K562 (cell line): Measurements from ENCODE around the gene YARS1.

Experiments used
- BRD4 ChIP-seq: fragments of 200-600 bp; sonication (generic); IDR thresholded peaks from 2 replicates; pipeline ENCODE4 v1.6.1; 2017; ENCODE audit warnings: inconsistent platforms
- ELF4 ChIP-seq: fragments of 450-650 bp; formaldehyde crosslinking; IDR thresholded peaks from 2 replicates; pipeline ENCODE4 v1.4.0; 2022; ENCODE audit warnings: missing genetic modification characterization
- SMC3 ChIP-seq: conservative IDR thresholded peaks from 2 replicates; pipeline ENCODE4 v1.6.1; 2011; ENCODE audit warnings: low read depth, low read length, improper control_type of control experiment; ENCODE audit not compliant: insufficient read depth
- SRSF1 ChIP-seq: fragments of 200-400 bp; formaldehyde crosslinking; IDR thresholded peaks from 2 replicates; pipeline ENCODE4 v1.6.1; 2017; ENCODE audit warnings: mild to moderate bottlenecking, low read depth, low read length, moderate library complexity
- TCF7L2 ChIP-seq: fragments of 150-350 bp; IDR thresholded peaks from 2 replicates; pipeline ENCODE4 v1.6.1; 2016; ENCODE audit warnings: low read depth, mild to moderate bottlenecking, low read length, moderate library complexity
- ZBTB1 ChIP-seq: sonication (generic); formaldehyde crosslinking; IDR thresholded peaks from 2 replicates; pipeline ENCODE4 v1.8.1; 2023; ENCODE audit warnings: missing genetic modification reagents, low read depth, mild to moderate bottlenecking, borderline replicate concordance
- ZNF24 ChIP-seq: fragments of 450-650 bp; IDR thresholded peaks from 2 replicates; pipeline ENCODE4 v1.6.1; 2016
- ZNF274 ChIP-seq: IDR thresholded peaks from 2 replicates; pipeline ENCODE4 v1.6.1; 2011; ENCODE audit warnings: low read depth, mild to moderate bottlenecking, low read length, moderate library complexity, borderline replicate concordance
- TF ChIP-seq, protein P1 (sequence below): sonication (generic); formaldehyde crosslinking; IDR thresholded peaks from 2 replicates; pipeline ENCODE4 v1.8.1; 2022; ENCODE audit warnings: missing genetic modification reagents
- TF ChIP-seq, protein P2 (sequence below): fragments of 250-450 bp; sonication (Bioruptor Pico); IDR thresholded peaks from 2 replicates; pipeline ENCODE4 v1.8.0; 2022; ENCODE audit warnings: inconsistent platforms
- TF ChIP-seq, protein P3 (sequence below): sonication (generic); formaldehyde crosslinking; IDR thresholded peaks from 2 replicates; pipeline ENCODE4 v1.8.1; 2023; ENCODE audit warnings: mild to moderate bottlenecking, missing genetic modification reagents

DNA sequence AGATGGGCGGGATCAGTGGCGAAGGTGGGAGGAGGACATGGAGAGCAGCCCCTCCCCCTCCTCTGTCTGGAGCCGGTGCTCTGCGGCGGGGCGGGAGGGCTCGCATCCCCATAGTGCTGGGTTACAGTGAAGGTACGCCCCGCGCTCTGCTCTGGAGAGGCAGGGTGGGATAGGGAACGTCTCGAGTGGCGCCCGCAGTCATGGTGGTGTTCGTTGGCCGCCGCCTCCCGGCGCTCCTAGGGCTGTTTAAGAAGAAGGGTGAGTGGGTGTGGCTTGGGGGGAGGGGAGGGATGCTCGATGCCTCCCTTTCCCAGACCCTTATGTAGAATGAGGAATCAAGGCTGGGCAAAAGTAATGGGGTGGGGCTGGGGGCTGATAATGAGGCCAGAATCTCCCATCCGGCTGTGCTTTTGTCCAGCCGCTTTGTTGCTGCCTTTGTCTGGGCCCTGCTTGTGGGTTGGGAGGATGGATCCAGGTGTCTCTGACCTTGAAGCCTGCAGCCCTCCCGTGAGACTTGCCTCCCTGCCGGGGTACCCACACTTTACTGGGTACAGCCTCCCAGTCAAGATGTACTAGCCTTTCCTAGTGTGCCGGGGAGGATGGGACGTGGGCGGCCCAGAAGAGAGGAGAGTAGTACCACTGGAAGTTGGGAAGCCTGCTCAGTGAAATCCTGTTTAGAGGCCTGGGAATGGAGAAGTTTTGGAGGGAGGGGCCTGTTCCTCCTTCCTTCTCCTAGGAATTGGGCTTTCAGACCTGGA lies 51.4 kb downstream of the YARS1 start:
- TF ChIP-seq ZNF24 (no peak), ZNF274 (no peak), ELF4 (CRISPR knock-in tag) (no peak), BRD4 (no peak), ZBTB1 (CRISPR knock-in tag) (no peak), SMC3 (no peak), TCF7L2 (no peak), SRSF1 (no peak)
- TF ChIP-seq, protein P1, sequence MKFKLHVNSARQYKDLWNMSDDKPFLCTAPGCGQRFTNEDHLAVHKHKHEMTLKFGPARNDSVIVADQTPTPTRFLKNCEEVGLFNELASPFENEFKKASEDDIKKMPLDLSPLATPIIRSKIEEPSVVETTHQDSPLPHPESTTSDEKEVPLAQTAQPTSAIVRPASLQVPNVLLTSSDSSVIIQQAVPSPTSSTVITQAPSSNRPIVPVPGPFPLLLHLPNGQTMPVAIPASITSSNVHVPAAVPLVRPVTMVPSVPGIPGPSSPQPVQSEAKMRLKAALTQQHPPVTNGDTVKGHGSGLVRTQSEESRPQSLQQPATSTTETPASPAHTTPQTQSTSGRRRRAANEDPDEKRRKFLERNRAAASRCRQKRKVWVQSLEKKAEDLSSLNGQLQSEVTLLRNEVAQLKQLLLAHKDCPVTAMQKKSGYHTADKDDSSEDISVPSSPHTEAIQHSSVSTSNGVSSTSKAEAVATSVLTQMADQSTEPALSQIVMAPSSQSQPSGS, result no peak
- TF ChIP-seq, protein P2, sequence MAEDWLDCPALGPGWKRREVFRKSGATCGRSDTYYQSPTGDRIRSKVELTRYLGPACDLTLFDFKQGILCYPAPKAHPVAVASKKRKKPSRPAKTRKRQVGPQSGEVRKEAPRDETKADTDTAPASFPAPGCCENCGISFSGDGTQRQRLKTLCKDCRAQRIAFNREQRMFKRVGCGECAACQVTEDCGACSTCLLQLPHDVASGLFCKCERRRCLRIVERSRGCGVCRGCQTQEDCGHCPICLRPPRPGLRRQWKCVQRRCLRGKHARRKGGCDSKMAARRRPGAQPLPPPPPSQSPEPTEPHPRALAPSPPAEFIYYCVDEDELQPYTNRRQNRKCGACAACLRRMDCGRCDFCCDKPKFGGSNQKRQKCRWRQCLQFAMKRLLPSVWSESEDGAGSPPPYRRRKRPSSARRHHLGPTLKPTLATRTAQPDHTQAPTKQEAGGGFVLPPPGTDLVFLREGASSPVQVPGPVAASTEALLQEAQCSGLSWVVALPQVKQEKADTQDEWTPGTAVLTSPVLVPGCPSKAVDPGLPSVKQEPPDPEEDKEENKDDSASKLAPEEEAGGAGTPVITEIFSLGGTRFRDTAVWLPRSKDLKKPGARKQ, result no peak
- TF ChIP-seq, protein P3, sequence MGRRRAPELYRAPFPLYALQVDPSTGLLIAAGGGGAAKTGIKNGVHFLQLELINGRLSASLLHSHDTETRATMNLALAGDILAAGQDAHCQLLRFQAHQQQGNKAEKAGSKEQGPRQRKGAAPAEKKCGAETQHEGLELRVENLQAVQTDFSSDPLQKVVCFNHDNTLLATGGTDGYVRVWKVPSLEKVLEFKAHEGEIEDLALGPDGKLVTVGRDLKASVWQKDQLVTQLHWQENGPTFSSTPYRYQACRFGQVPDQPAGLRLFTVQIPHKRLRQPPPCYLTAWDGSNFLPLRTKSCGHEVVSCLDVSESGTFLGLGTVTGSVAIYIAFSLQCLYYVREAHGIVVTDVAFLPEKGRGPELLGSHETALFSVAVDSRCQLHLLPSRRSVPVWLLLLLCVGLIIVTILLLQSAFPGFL (CRISPR knock-in tag), result no peak
